ENCODE measurements around the gene PDYN. TPM values are rescaled to one million over a fixed set of nuclear protein-coding genes. Genes with fewer than 3 reads are reported as not detected.

Gene PDYN
- total RNA-seq: not detected in 2 replicates

DNA sequence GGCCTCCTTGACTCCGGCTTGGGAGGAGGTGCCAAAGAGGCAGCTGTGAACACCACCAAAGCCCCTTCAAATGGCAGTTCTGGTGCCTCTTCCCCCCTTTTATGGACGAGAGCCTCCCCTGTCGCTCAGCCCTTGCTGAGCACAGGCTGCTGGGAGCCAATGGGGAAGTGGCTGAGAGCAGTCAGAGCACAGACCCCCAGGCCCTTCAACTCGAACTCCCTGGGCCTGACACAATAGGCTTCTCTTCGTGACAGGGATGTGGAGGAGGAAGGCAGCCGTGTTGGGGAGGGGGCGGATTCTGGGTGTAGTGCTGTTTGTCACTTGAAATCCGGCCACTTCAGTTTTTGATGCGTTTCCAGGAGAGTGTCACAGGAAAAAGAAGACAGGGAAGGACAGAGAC is at the start of gene PDYN:
Gene PDYN (minus strand): TSS at position 73 of the 400 bp plus-strand sequence. CDS start 10,974 bp downstream, outside the sequence.

Other genes starting within 250 kb of the PDYN start
- 36.4 and 42.3 TPM in 2 replicates for gene SIRPA, start 98.7 kb downstream of the PDYN start, total RNA-seq
- 11.9 and 13.7 TPM in 2 replicates for gene STK35, start 107.8 kb upstream of the PDYN start, total RNA-seq

Data from mammary microvascular endothelial cell (primary cell).